PC-9 (cell line): ENCODE measurements around the gene SLC36A4. TPM values are rescaled to one million over a fixed set of nuclear protein-coding genes. Genes with fewer than 3 reads are reported as not detected.

ENCODE experiments used
- BruUV-seq: library from RNA; stranded (reverse); fragments of 400-500 nt; replicated peaks from 2 replicates; lab custom pipeline; 2021; lab: Mats Ljungman, UMichigan
- CTCF ChIA-PET: fragments of 300-600 bp; sonication (Branson Sonifier 250); formaldehyde crosslinking; loops from one replicate; lab custom pipeline; 2022; ENCODE audit warnings: antibody characterized with exemption; lab: Charles Lee
- POLR2A ChIA-PET: fragments of 300-600 bp; sonication (Branson Sonifier 250); formaldehyde crosslinking; loops from one replicate; lab custom pipeline; 2022; ENCODE audit warnings: antibody characterized with exemption; ENCODE audit not compliant: unreplicated experiment; lab: Charles Lee
- DNase-seq, 2 experiments: peaks; one replicate each; pipeline versions ENCODE4 v3.0.0 to v3.0.0-alpha.2; 2015 to 2022; ENCODE audit warnings: mixed read lengths in 1 of 2
- H2AFZ ChIP-seq: fragments of 200-600 bp; sonication (generic); 2 replicates; pipeline ENCODE4 v1.8.1; 2017; ENCODE audit warnings: antibody characterized with exemption
- H3F3A ChIP-seq: fragments of 200-600 bp; sonication (generic); 2 replicates; pipeline ENCODE4 v1.8.1; 2017; ENCODE audit warnings: antibody characterized with exemption, mild to moderate bottlenecking, low read depth; ENCODE audit not compliant: insufficient read depth
- H3K27ac ChIP-seq: fragments of 200-600 bp; sonication (generic); 2 replicates; pipeline ENCODE4 v1.6.1; 2016; ENCODE audit warnings: mixed run types
- H3K27me3 ChIP-seq: fragments of 200-600 bp; sonication (generic); 2 replicates; pipeline ENCODE4 v1.6.1; 2016; ENCODE audit warnings: low read depth, mixed run types; ENCODE audit not compliant: insufficient read depth
- H3K36me3 ChIP-seq: fragments of 200-600 bp; sonication (generic); 2 replicates; pipeline ENCODE4 v1.6.1; 2016; ENCODE audit warnings: low read depth, mixed run types
- H3K4me1 ChIP-seq: fragments of 200-600 bp; sonication (generic); replicated peaks from 2 replicates; pipeline ENCODE4 v1.6.1; 2016; ENCODE audit warnings: mixed run types; ENCODE audit not compliant: insufficient read depth
- H3K4me2 ChIP-seq: fragments of 200-600 bp; sonication (generic); 2 replicates; pipeline ENCODE4 v1.6.1; 2017; ENCODE audit warnings: mixed run types
- H3K4me3 ChIP-seq: fragments of 200-600 bp; sonication (generic); 2 replicates; pipeline ENCODE4 v1.6.1; 2016; ENCODE audit warnings: mixed run types
- H3K79me2 ChIP-seq: fragments of 200-600 bp; sonication (generic); 2 replicates; pipeline ENCODE4 v1.6.1; 2017; ENCODE audit warnings: low read depth, mixed run types
- H3K9me2 ChIP-seq: fragments of 200-600 bp; sonication (generic); 2 replicates; pipeline ENCODE4 v1.8.1; 2017; ENCODE audit warnings: mild to moderate bottlenecking; ENCODE audit not compliant: insufficient read depth
- H3K9me3 ChIP-seq: fragments of 200-600 bp; sonication (generic); 2 replicates; pipeline ENCODE4 v1.8.1; 2016; ENCODE audit warnings: low read depth; ENCODE audit not compliant: insufficient read depth
- H4K20me1 ChIP-seq: fragments of 200-600 bp; sonication (generic); 2 replicates; pipeline ENCODE4 v1.8.1; 2017; ENCODE audit not compliant: insufficient read depth
- CTCF ChIP-seq: fragments of 200-600 bp; sonication (generic); conservative IDR thresholded peaks from 2 replicates; pipeline ENCODE4 v1.6.1; 2017; ENCODE audit warnings: mixed run types, antibody characterized with exemption, mild to moderate bottlenecking, moderate library complexity
- EZH2 ChIP-seq: fragments of 200-600 bp; sonication (generic); IDR thresholded peaks from 2 replicates; pipeline ENCODE4 v1.8.0; 2017; ENCODE audit warnings: antibody characterized with exemption, low read depth
- intact Hi-C: fragments of 100-400 bp; cut with micrococcal nuclease; formaldehyde crosslinking; loops from one replicate; pipeline ENCODE4 v1.10.0; 2022; ENCODE audit not compliant: unreplicated experiment
- total RNA-seq: library from RNA; stranded (reverse); gene quantifications from 2 replicates; pipeline ENCODE4 v1.2.3, GENCODE V29; 2021

Gene SLC36A4
- total RNA-seq, 1 experiment from 2014 or later: 17.7 TPM

GRCh38 chr11:93209466-93209865 is 11.7 kb upstream of the SLC36A4 start:
- Histone ChIP-seq H2AFZ (no peak overlapping the region), H3F3A (no peaks in the 10 kb centered on the region), H3K9me3 (0 out of 2 replicates have a peak, but pooled peaks cover 4% of the 10 kb centered on the region), H3K4me1 (no peaks in the 10 kb centered on the region), H4K20me1 (no peaks in the 10 kb centered on the region), H3K4me2 (no peak overlapping the region), H3K4me3 (no peak overlapping the region), H3K79me2 (no peaks in the 10 kb centered on the region), H3K27me3 (no peaks in the 10 kb centered on the region), H3K9me2 (peaks cover 4% of the 10 kb centered on the region; the same call in 1 of the 2 replicates), H3K36me3 (no peaks in the 10 kb centered on the region), H3K27ac (no peak overlapping the region)
- no TSS peak for BruUV-seq
- no peak for DNase-seq
- TF ChIP-seq CTCF: no peak
- TF ChIP-seq EZH2: no peak
- ChIA-PET POLR2A (no interaction called here), CTCF (no interaction called here)
- intact Hi-C loops: no loop called here

- no peak overlapping the region for H3K4me2 ChIP-seq
- intact Hi-C loops: no loop called here
- H2AFZ ChIP-seq: no peak overlapping the region
- 0 out of 2 replicates have a peak, but pooled peaks cover 4% of the 10 kb centered on the region for H3K9me3 ChIP-seq
- DNase-seq: no peak
- no peaks in the 10 kb centered on the region for H3K27me3 ChIP-seq
- H3K4me1 ChIP-seq: no peaks in the 10 kb centered on the region
- H3K4me3 ChIP-seq: no peak overlapping the region
- no TSS peak for BruUV-seq
- no peaks in the 10 kb centered on the region for H3K79me2 ChIP-seq
- ChIA-PET CTCF (no interaction called here), POLR2A (no interaction called here)
- no peak for TF ChIP-seq CTCF
- no peak for TF ChIP-seq EZH2
- peaks cover 4% of the 10 kb centered on the region; the same call in 1 of the 2 replicates for H3K9me2 ChIP-seq
- H4K20me1 ChIP-seq: no peaks in the 10 kb centered on the region
- H3K36me3 ChIP-seq: no peaks in the 10 kb centered on the region
- H3K27ac ChIP-seq: no peak overlapping the region
- H3F3A ChIP-seq: no peaks in the 10 kb centered on the region
These were observed 11.0 kb upstream of the SLC36A4 start for GRCh38 chr11:93208663-93209270.

- Histone ChIP-seq H3K79me2 (peaks cover 25% of the 10 kb centered on the region), H3K4me3 (no peak overlapping the region), H2AFZ (no peak overlapping the region), H4K20me1 (no peaks in the 10 kb centered on the region), H3K36me3 (no peaks in the 10 kb centered on the region), H3K27me3 (no peaks in the 10 kb centered on the region), H3K4me2 (no peak overlapping the region), H3F3A (peaks cover 13% of the 10 kb centered on the region; the same call in 1 of the 2 replicates), H3K27ac (no peak overlapping the region), H3K4me1 (peaks cover 8% of the 10 kb centered on the region), H3K9me2 (no peaks in the 10 kb centered on the region), H3K9me3 (no peaks in the 10 kb centered on the region)
- ChIA-PET CTCF (no interaction called here), POLR2A (no interaction called here)
- intact Hi-C loops: loop anchor here (10.0 kb wide), 1 partner anchor 255 kb away; no protein-coding TSS in a partner anchor
- no peak for TF ChIP-seq EZH2
- no peak for TF ChIP-seq CTCF
- no peak for DNase-seq
- BruUV-seq: no TSS peak
These were observed 1.8 kb upstream of the SLC36A4 start for GRCh38 chr11:93199616-93200015.
